Measurements from ENCODE around the gene MAD1L1. TPM values are rescaled to one million over a fixed set of nuclear protein-coding genes. Genes with fewer than 3 reads are reported as not detected.
"Not testable (repeated sequence)": the region's sequence is repeated elsewhere in the genome, so short reads cannot be mapped to it uniquely, and the experiment has no call there.

Gene MAD1L1
- total RNA-seq, 1 donor from 2014 or later = 32.3 TPM

- no peaks in the 10 kb centered on the region for H3K9me3 ChIP-seq (ENCODE audit: insufficient read depth, low read depth, low read length)
- no peak for TF ChIP-seq EZH2 (IDR thresholded peaks at IDR 0.05; ENCODE audit: insufficient read depth, low read length)
- no peak for TF ChIP-seq CTCF (IDR thresholded peaks at IDR 0.05; ENCODE audit: insufficient read depth, low read depth, low read length)
- Mint-ChIP-seq H3K4me3 (ENCODE audit: unreplicated experiment) (no peak overlapping the region), H3K27me3 (ENCODE audit: low read depth, unreplicated experiment) (peaks cover 2% of the 10 kb centered on the region), H3K9me3 (ENCODE audit: unreplicated experiment) (no peaks in the 10 kb centered on the region), H3K27ac (ENCODE audit: unreplicated experiment) (no peak overlapping the region), H3K4me1 (ENCODE audit: low read depth, unreplicated experiment) (peaks cover 2% of the 10 kb centered on the region), H3K36me3 (ENCODE audit: low read depth, unreplicated experiment) (peaks cover 15% of the 10 kb centered on the region)
- FAIRE-seq = no peak
- H3K4me2 ChIP-seq (ENCODE audit: low read length) = no peak overlapping the region
- no peak overlapping the region for H3K4me3 ChIP-seq (ENCODE audit: insufficient read depth, low read depth, low read length)
- H2AFZ ChIP-seq (ENCODE audit: low read depth, low read length) = no peak overlapping the region
- DNase-seq (ENCODE audit: low read depth) = no peak
- no peaks in the 10 kb centered on the region for H3K36me3 ChIP-seq (ENCODE audit: insufficient read depth, low read length)
- no peaks in the 10 kb centered on the region for H3K79me2 ChIP-seq (ENCODE audit: insufficient read depth, low read length)
- H3K9ac ChIP-seq (ENCODE audit: low read length) = no peak overlapping the region
- H3K4me1 ChIP-seq (ENCODE audit: insufficient read depth, low read length) = no peaks in the 10 kb centered on the region
- H3K27ac ChIP-seq (ENCODE audit: low read depth, low read length) = no peak overlapping the region
- H4K20me1 ChIP-seq (ENCODE audit: insufficient read depth, low read length) = peaks cover 25% of the 10 kb centered on the region
- H3K27me3 ChIP-seq (ENCODE audit: insufficient read depth, low read length) = no peaks in the 10 kb centered on the region
These were observed 235.9 kb downstream of the MAD1L1 start for GRCh38 chr7:1996816-1997215.

- H3K4me3 Mint-ChIP-seq (ENCODE audit: unreplicated experiment); FAIRE-seq: not testable (repeated sequence)
These were observed 236.8 kb downstream of the MAD1L1 start for GRCh38 chr7:1995911-1996420.

GRCh38 chr7:1995426-1995825 lies 237.3 kb downstream of the MAD1L1 start:
- Histone ChIP-seq H3K9me3 (ENCODE audit: insufficient read depth, low read depth, low read length) (no peaks in the 10 kb centered on the region), H3K4me2 (ENCODE audit: low read length) (no peak overlapping the region), H3K4me3 (ENCODE audit: insufficient read depth, low read depth, low read length) (no peak overlapping the region), H3K79me2 (ENCODE audit: insufficient read depth, low read length) (no peaks in the 10 kb centered on the region), H3K27me3 (ENCODE audit: insufficient read depth, low read length) (no peaks in the 10 kb centered on the region), H4K20me1 (ENCODE audit: insufficient read depth, low read length) (peaks cover 25% of the 10 kb centered on the region), H3K4me1 (ENCODE audit: insufficient read depth, low read length) (no peaks in the 10 kb centered on the region), H3K36me3 (ENCODE audit: insufficient read depth, low read length) (no peaks in the 10 kb centered on the region), H3K27ac (ENCODE audit: low read depth, low read length) (no peak overlapping the region), H3K9ac (ENCODE audit: low read length) (no peak overlapping the region), H2AFZ (ENCODE audit: low read depth, low read length) (no peak overlapping the region)
- TF ChIP-seq CTCF (IDR thresholded peaks at IDR 0.05; ENCODE audit: insufficient read depth, low read depth, low read length) (no peak), EZH2 (IDR thresholded peaks at IDR 0.05; ENCODE audit: insufficient read depth, low read length) (no peak)
- Mint-ChIP-seq H3K4me1 (ENCODE audit: low read depth, unreplicated experiment) (no peaks in the 10 kb centered on the region), H3K27me3 (ENCODE audit: low read depth, unreplicated experiment) (peaks cover 2% of the 10 kb centered on the region), H3K9me3 (ENCODE audit: unreplicated experiment) (no peaks in the 10 kb centered on the region), H3K27ac (ENCODE audit: unreplicated experiment) (no peak overlapping the region), H3K4me3 (ENCODE audit: unreplicated experiment) (no peak overlapping the region), H3K36me3 (ENCODE audit: low read depth, unreplicated experiment) (peaks cover 12% of the 10 kb centered on the region)
- DNase-seq (ENCODE audit: low read depth) = no peak
- FAIRE-seq = no peak

More at GRCh38 chr7:1995911-1996420, 236.8 kb downstream of the MAD1L1 start:
- not testable (repeated sequence) for H3K27me3 ChIP-seq (ENCODE audit: insufficient read depth, low read length); H3K4me2 ChIP-seq (ENCODE audit: low read length); H3K79me2 ChIP-seq (ENCODE audit: insufficient read depth, low read length); H3K9ac ChIP-seq (ENCODE audit: low read length); H3K9me3 ChIP-seq (ENCODE audit: insufficient read depth, low read depth, low read length); H3K4me3 ChIP-seq (ENCODE audit: insufficient read depth, low read depth, low read length); H3K27ac ChIP-seq (ENCODE audit: low read depth, low read length); H3K4me1 Mint-ChIP-seq (ENCODE audit: low read depth, unreplicated experiment); H3K4me1 ChIP-seq (ENCODE audit: insufficient read depth, low read length); DNase-seq (ENCODE audit: low read depth); H3K27me3 Mint-ChIP-seq (ENCODE audit: low read depth, unreplicated experiment); H3K27ac Mint-ChIP-seq (ENCODE audit: unreplicated experiment); H2AFZ ChIP-seq (ENCODE audit: low read depth, low read length); H3K36me3 ChIP-seq (ENCODE audit: insufficient read depth, low read length); H3K9me3 Mint-ChIP-seq (ENCODE audit: unreplicated experiment)
- H3K36me3 Mint-ChIP-seq (ENCODE audit: low read depth, unreplicated experiment) = peaks cover 13% of the 10 kb centered on the region
- peaks cover 25% of the 10 kb centered on the region for H4K20me1 ChIP-seq (ENCODE audit: insufficient read depth, low read length)
